ENCODE data around the gene PPM1F.
A peak's percentile ranks its signal among the peaks of the same experiment; 100 is the strongest.

The PPM1F gene

GRCh38 chr22:21963790-21964211 is 11.2 kb upstream of the PPM1F start:
- intact Hi-C loops (cut with DNase I): no loop called here
- DNase-seq: no peak

GRCh38 chr22:21963286-21963685 is 10.6 kb upstream of the PPM1F start:
- intact Hi-C loops (cut with DNase I): no loop called here
- no peak for DNase-seq

- intact Hi-C loops (cut with DNase I): no loop called here
- no peak for DNase-seq
Observed at GRCh38 chr22:21962655-21962949, 10.0 kb upstream of the PPM1F start.

- intact Hi-C loops (cut with DNase I): no loop called here
- DNase-seq: no peak
Observed at GRCh38 chr22:21961886-21962654, 9.4 kb upstream of the PPM1F start.

- no peak for DNase-seq
- intact Hi-C loops (cut with DNase I): no loop called here
Observed at GRCh38 chr22:21961127-21961867, 8.6 kb upstream of the PPM1F start.

- intact Hi-C loops (cut with DNase I): no loop called here
- DNase-seq: no peak
Observed at GRCh38 chr22:21960200-21961126, 7.8 kb upstream of the PPM1F start.

GRCh38 chr22:21959274-21960074 is 6.8 kb upstream of the PPM1F start:
- intact Hi-C loops (cut with DNase I): no loop called here

GRCh38 chr22:21958360-21959273 is 6.0 kb upstream of the PPM1F start:
- DNase-seq: no peak
- intact Hi-C loops (cut with DNase I): no loop called here

More at GRCh38 chr22:21959274-21960074, 6.8 kb upstream of the PPM1F start:
- DNase-seq: no peak

GRCh38 chr22:21951931-21952465 is 650 bp downstream of the PPM1F start:
- peak in 18 of 42 donors; percentile 21 to 55 (median 34) for DNase-seq
- intact Hi-C loops (cut with DNase I): loop anchor here (2.0 kb wide), 2 partner anchors 13 to 239 kb away; no protein-coding TSS in a partner anchor

- intact Hi-C loops (cut with DNase I): no loop called here
- no peak for DNase-seq
Observed at GRCh38 chr22:21951062-21951461, 1.6 kb downstream of the PPM1F start.

GRCh38 chr22:21949948-21950347 is 2.7 kb downstream of the PPM1F start:
- no peak for DNase-seq
- intact Hi-C loops (cut with DNase I): no loop called here

- intact Hi-C loops (cut with DNase I): no loop called here
- DNase-seq: no peak
Observed at GRCh38 chr22:21949569-21949918, 3.1 kb downstream of the PPM1F start.

GRCh38 chr22:21948824-21949568 is 3.7 kb downstream of the PPM1F start:
- intact Hi-C loops (cut with DNase I): no loop called here
- no peak for DNase-seq

GRCh38 chr22:21948390-21948789 is 4.3 kb downstream of the PPM1F start:
- DNase-seq: no peak
- intact Hi-C loops (cut with DNase I): no loop called here

GRCh38 chr22:21947040-21948014 is 5.3 kb downstream of the PPM1F start:
- DNase-seq: peak in 12 of 42 donors; percentile 35 to 69 (median 42)
- intact Hi-C loops (cut with DNase I): no loop called here
